CD14-positive monocyte (primary cell): Measurements from ENCODE around the gene PTPRN2. TPM values are rescaled to one million over a fixed set of nuclear protein-coding genes. Genes with fewer than 3 reads are reported as not detected.

Experiments
- DNase-seq, 3 donors: peaks; one replicate each; pipeline ENCODE4 v3.0.0-alpha.2; 2011 to 2022
- H2AFZ ChIP-seq: 2 replicates; pipeline ENCODE4 v1.6.0; 2012; ENCODE audit warnings: mild to moderate bottlenecking, low read depth, low read length, inconsistent platforms; ENCODE audit not compliant: insufficient read depth, poor library complexity, severe bottlenecking
- H3K27ac ChIP-seq, 2 donors: 1 replicate in 1 of 2; 2 replicates in 1 of 2; pipeline ENCODE4 v1.5.1; 2012 to 2013; ENCODE audit warnings: low read length in 2 of 2, control low read depth in 1 of 2, inconsistent platforms in 1 of 2, low read depth in 1 of 2, mild to moderate bottlenecking in 1 of 2
- H3K27me3 ChIP-seq, 2 donors: one replicate each; pipeline versions ENCODE4 v1.6.0 to v1.6.1; 2011 to 2013; ENCODE audit warnings: low read length in 2 of 2; ENCODE audit not compliant: control insufficient read depth in 2 of 2, insufficient read depth in 2 of 2
- H3K36me3 ChIP-seq, 2 donors: replicated peaks in 1 of 2; 1 replicate in 1 of 2; 2 replicates in 1 of 2; pipeline versions ENCODE4 v1.5.1 to v1.6.1; 2012 to 2013; ENCODE audit warnings: low read length in 2 of 2, control low read depth in 1 of 2, inconsistent platforms in 1 of 2, mild to moderate bottlenecking in 1 of 2; ENCODE audit not compliant: insufficient read depth in 2 of 2, control insufficient read depth in 1 of 2
- H3K4me1 ChIP-seq, 2 donors: 1 replicate in 1 of 2; 2 replicates in 1 of 2; pipeline versions ENCODE4 v1.5.1 to v1.6.1; 2012 to 2013; ENCODE audit warnings: low read length in 2 of 2, control low read depth in 1 of 2, inconsistent platforms in 1 of 2, mild to moderate bottlenecking in 1 of 2, moderate library complexity in 1 of 2; ENCODE audit not compliant: insufficient read depth in 2 of 2, control insufficient read depth in 1 of 2
- H3K4me2 ChIP-seq: replicated peaks from 2 replicates; pipeline ENCODE3; 2012; ENCODE audit warnings: low read length, moderate library complexity, mild to moderate bottlenecking; ENCODE audit not compliant: poor library complexity, severe bottlenecking; ENCODE audit errors: extremely low read depth
- H3K4me3 ChIP-seq, 3 experiments: fragments of 200-600 bp in 1 of 3; sonication (generic) in 1 of 3; replicated peaks in 1 of 3; 1 replicate in 2 of 3; 2 replicates in 1 of 3; pipeline ENCODE4 v1.5.1; 2011 to 2013; ENCODE audit warnings: low read length in 3 of 3, mild to moderate bottlenecking in 3 of 3, control low read depth in 2 of 3, low read depth in 2 of 3, inconsistent platforms in 1 of 3, moderate library complexity in 1 of 3
- H3K79me2 ChIP-seq: 2 replicates; pipeline ENCODE4 v1.6.0; 2012; ENCODE audit warnings: mild to moderate bottlenecking, control low read depth, inconsistent platforms, low read length, moderate library complexity; ENCODE audit not compliant: insufficient read depth
- H3K9ac ChIP-seq: 2 replicates; pipeline ENCODE4 v1.6.0; 2017; ENCODE audit warnings: low read length, mild to moderate bottlenecking; ENCODE audit not compliant: insufficient read depth, poor library complexity, severe bottlenecking
- H3K9me3 ChIP-seq, 2 donors: replicated peaks in 1 of 2; 1 replicate in 1 of 2; 2 replicates in 1 of 2; pipeline versions ENCODE4 v1.5.1 to v1.6.1; 2012 to 2013; ENCODE audit warnings: low read length in 2 of 2, control low read depth in 1 of 2; ENCODE audit not compliant: control insufficient read depth in 1 of 2, insufficient read depth in 1 of 2
- H4K20me1 ChIP-seq: 2 replicates; pipeline ENCODE4 v1.6.0; 2012; ENCODE audit warnings: mild to moderate bottlenecking, low read length, control low read depth, moderate library complexity; ENCODE audit not compliant: insufficient read depth
- H3K27ac Mint-ChIP-seq, 7 donors: one replicate each; pipeline ENCODE4 v1.8.0; 2020; ENCODE audit warnings: mild to moderate bottlenecking in 7 of 7, mixed read lengths in 7 of 7, moderate library complexity in 6 of 7, inconsistent platforms in 2 of 7
- H3K27me3 Mint-ChIP-seq, 3 donors: one replicate each; pipeline ENCODE4 v1.8.0; 2021 to 2022; ENCODE audit warnings: low read depth in 3 of 3, mild to moderate bottlenecking in 3 of 3, mixed read lengths in 3 of 3, moderate library complexity in 3 of 3, inconsistent platforms in 1 of 3
- H3K36me3 Mint-ChIP-seq, 2 donors: one replicate each; pipeline ENCODE4 v1.8.0; 2020; ENCODE audit warnings: mixed read lengths in 2 of 2, inconsistent platforms in 1 of 2, mild to moderate bottlenecking in 1 of 2
- H3K4me1 Mint-ChIP-seq: one replicate; pipeline ENCODE4 v1.8.0; 2020; ENCODE audit warnings: mild to moderate bottlenecking, mixed read lengths
- H3K4me3 Mint-ChIP-seq, 2 donors: one replicate each; pipeline ENCODE4 v1.8.0; 2020; ENCODE audit warnings: mild to moderate bottlenecking in 2 of 2, mixed read lengths in 2 of 2, moderate library complexity in 1 of 2
- H3K9me3 Mint-ChIP-seq, 7 donors: one replicate each; pipeline ENCODE4 v1.8.0; 2020 to 2022; ENCODE audit warnings: mixed read lengths in 7 of 7, mild to moderate bottlenecking in 6 of 7, moderate library complexity in 6 of 7, inconsistent platforms in 2 of 7
- CTCF ChIP-seq: fragments of 200-600 bp; IDR thresholded peaks from one replicate; pipeline ENCODE4 v1.8.0; 2022; ENCODE audit warnings: antibody characterized with exemption, mild to moderate bottlenecking
- WGBS: methylation state at CpG from one replicate; pipeline ENCODE4 v1.1.5; 2013; ENCODE audit warnings: missing lambda C conversion rate; ENCODE audit not compliant: insufficient coverage; 5-methylcytosine and 5-hydroxymethylcytosine counted together
- intact Hi-C, 2 donors: fragments of 100-400 bp; cut with micrococcal nuclease; formaldehyde crosslinking; loops; one replicate each; pipeline versions ENCODE4 v1.15.0 to v1.15.1; 2023
- polyA plus RNA-seq, 3 donors: library from polyadenylated mRNA; depleted of rRNA in 1 of 3; unstranded in 2 of 3; stranded (reverse) in 1 of 3; fragments of 300-500 nt in 2 of 3; fragments of >200 nt in 1 of 3; fragmentation: Illumina TruSeq in 2 of 3; gene quantifications; 1 replicate in 2 of 3; 2 replicates in 1 of 3; pipeline ENCODE4 v1.2.3, GENCODE V29; 2012 to 2021

Gene PTPRN2
- polyA plus RNA-seq, 3 donors = 0.25 to 1.4 (median 0.97) TPM

- H3K27me3 Mint-ChIP-seq = no peaks in the 10 kb centered on the region
- Histone ChIP-seq H2AFZ (no peak overlapping the region), H3K9me3 (peaks cover 93 to 94% of the 10 kb centered on the region in 2 donors), H3K4me2 (no peak overlapping the region), H3K4me3 (no peak overlapping the region), H3K36me3 (no peaks in the 10 kb centered on the region), H3K79me2 (no peaks in the 10 kb centered on the region), H3K27ac (no peak overlapping the region), H3K27me3 (no peaks in the 10 kb centered on the region), H4K20me1 (no peaks in the 10 kb centered on the region), H3K4me1 (no peaks in the 10 kb centered on the region), H3K9ac (no peak overlapping the region)
- no peaks in the 10 kb centered on the region for H3K36me3 Mint-ChIP-seq
- no peak overlapping the region for H3K27ac Mint-ChIP-seq
- 85% methylated on average over 11 of the region's 14 CpGs for WGBS
- H3K4me1 Mint-ChIP-seq = no peaks in the 10 kb centered on the region
- DNase-seq = no peak
- intact Hi-C loops = no loop called here
- TF ChIP-seq CTCF = no peak
- no peak overlapping the region for H3K4me3 Mint-ChIP-seq
- peaks cover 37 to 72% (median 63%) of the 10 kb centered on the region in 7 donors for H3K9me3 Mint-ChIP-seq
Measured at GRCh38 chr7:158124671-158125079, 462.9 kb downstream of the PTPRN2 start.

GRCh38 chr7:158123753-158124152 is 463.9 kb downstream of the PTPRN2 start:
- no peak overlapping the region for H3K27ac Mint-ChIP-seq
- TF ChIP-seq CTCF = no peak
- no peaks in the 10 kb centered on the region for H3K27me3 Mint-ChIP-seq
- H3K36me3 ChIP-seq = no peaks in the 10 kb centered on the region
- peaks cover 41 to 76% (median 66%) of the 10 kb centered on the region in 7 donors for H3K9me3 Mint-ChIP-seq
- no peaks in the 10 kb centered on the region for H3K4me1 Mint-ChIP-seq
- H3K4me3 Mint-ChIP-seq = no peak overlapping the region
- no peaks in the 10 kb centered on the region for H3K4me1 ChIP-seq
- no peaks in the 10 kb centered on the region for H3K79me2 ChIP-seq
- DNase-seq = no peak
- intact Hi-C loops = no loop called here
- peaks cover 86 to 94% of the 10 kb centered on the region in 2 donors for H3K9me3 ChIP-seq
- H3K4me3 ChIP-seq = no peak overlapping the region
- H3K27ac ChIP-seq = no peak overlapping the region
- H3K36me3 Mint-ChIP-seq = no peaks in the 10 kb centered on the region
- WGBS = 93% methylated on average over 18 of the region's 18 CpGs
- H3K4me2 ChIP-seq = no peak overlapping the region
- no peaks in the 10 kb centered on the region for H4K20me1 ChIP-seq
- H2AFZ ChIP-seq = no peak overlapping the region
- no peak overlapping the region for H3K9ac ChIP-seq
- H3K27me3 ChIP-seq = no peaks in the 10 kb centered on the region
